ENCODE results near the gene PHLDA2. TPM values are rescaled to one million over a fixed set of nuclear protein-coding genes. Genes with fewer than 3 reads are reported as not detected.

The PHLDA2 gene
- total RNA-seq, 2 experiments from 2014 or later, result 0.16 to 0.34 TPM

GRCh38 chr11:2911088-2911784 lies 18.0 kb downstream of the PHLDA2 start:
- Histone ChIP-seq H3K4me2 (ENCODE audit: low read length) (no peak overlapping the region), H3K4me3 (ENCODE audit: low read depth, low read length, poor library complexity, severe bottlenecking) (no peak overlapping the region), H2AFZ (ENCODE audit: low read length) (no peak overlapping the region), H3K4me1 (ENCODE audit: insufficient read depth, low read length, poor library complexity, severe bottlenecking) (peaks cover 18% of the 10 kb centered on the region), H3K79me2 (ENCODE audit: insufficient read depth, low read depth, low read length) (no peaks in the 10 kb centered on the region), H3K9me3 (ENCODE audit: low read length) (no peaks in the 10 kb centered on the region), H4K20me1 (ENCODE audit: insufficient read depth, low read length) (no peaks in the 10 kb centered on the region), H3K9me2 (ENCODE audit: insufficient read depth, low read length) (no peaks in the 10 kb centered on the region), H3K27ac (ENCODE audit: low read depth, low read length, poor library complexity, severe bottlenecking) (no peak overlapping the region), H3K36me3 (ENCODE audit: insufficient read depth, low read length) (no peaks in the 10 kb centered on the region)
- no peak for TF ChIP-seq EZH2phosphoT487 (IDR thresholded peaks at IDR 0.05; ENCODE audit: borderline replicate concordance, low read depth, low read length)
- TF ChIP-seq CTCF (conservative IDR thresholded peaks at IDR 0.05; ENCODE audit: low read length), result no peak
- CTCF ChIA-PET (ENCODE audit: unreplicated experiment), result no interaction called here
- DNase-seq (ENCODE audit: low spot score), result no peak
- no TSS peak for BruUV-seq (replicated peaks)
- POLR2A ChIA-PET, result no interaction called here
- intact Hi-C loops (cut with micrococcal nuclease; ENCODE audit: unreplicated experiment), result no loop called here

GRCh38 chr11:2910401-2910955 lies 18.7 kb downstream of the PHLDA2 start:
- no peak overlapping the region for H2AFZ ChIP-seq (ENCODE audit: low read length)
- H4K20me1 ChIP-seq (ENCODE audit: insufficient read depth, low read length), result no peaks in the 10 kb centered on the region
- ChIA-PET CTCF (ENCODE audit: unreplicated experiment) (no interaction called here), POLR2A (interaction anchor here (0.6 kb wide), 1 partner anchor 635 kb away, joined by 3 read pairs; no protein-coding TSS in a partner anchor)
- BruUV-seq (replicated peaks), result no TSS peak
- H3K79me2 ChIP-seq (ENCODE audit: insufficient read depth, low read depth, low read length), result no peaks in the 10 kb centered on the region
- H3K9me3 ChIP-seq (ENCODE audit: low read length), result no peaks in the 10 kb centered on the region
- H3K4me2 ChIP-seq (ENCODE audit: low read length), result no peak overlapping the region
- H3K36me3 ChIP-seq (ENCODE audit: insufficient read depth, low read length), result no peaks in the 10 kb centered on the region
- no peak for TF ChIP-seq EZH2phosphoT487 (IDR thresholded peaks at IDR 0.05; ENCODE audit: borderline replicate concordance, low read depth, low read length)
- no peak for TF ChIP-seq CTCF (conservative IDR thresholded peaks at IDR 0.05; ENCODE audit: low read length)
- intact Hi-C loops (cut with micrococcal nuclease; ENCODE audit: unreplicated experiment), result no loop called here
- H3K4me1 ChIP-seq (ENCODE audit: insufficient read depth, low read length, poor library complexity, severe bottlenecking), result peaks cover 18% of the 10 kb centered on the region
- H3K4me3 ChIP-seq (ENCODE audit: low read depth, low read length, poor library complexity, severe bottlenecking), result no peak overlapping the region
- no peaks in the 10 kb centered on the region for H3K9me2 ChIP-seq (ENCODE audit: insufficient read depth, low read length)
- DNase-seq (ENCODE audit: low spot score), result no peak
- H3K27ac ChIP-seq (ENCODE audit: low read depth, low read length, poor library complexity, severe bottlenecking), result no peak overlapping the region

Data from OCI-LY7 (cell line).